ENCODE results near the gene NCK2. TPM values are rescaled to one million over a fixed set of nuclear protein-coding genes. Genes with fewer than 3 reads are reported as not detected.

NCK2 gene
- total RNA-seq, 1 experiment from 2014 or later = 89.0 TPM

- TF ChIP-seq CTCF (IDR thresholded peaks at IDR 0.05; ENCODE audit: insufficient read depth in 1 of 2, low read depth in 1 of 2, low read length in 1 of 2, severe bottlenecking in 1 of 2, unreplicated experiment in 1 of 2) = no peak
- CTCF ChIA-PET = no interaction called here
- Histone ChIP-seq H3K9me3 (no peaks in the 10 kb centered on the region), H3K27me3 (replicated peaks; ENCODE audit: control insufficient read depth, insufficient read depth, low read length) (no peaks in the 10 kb centered on the region), H3K36me3 (ENCODE audit: control insufficient read depth, insufficient read depth, low read length) (no peaks in the 10 kb centered on the region; the same call in 1 of the 2 replicates), H3K4me3 (ENCODE audit: low read depth, low read length) (no peak overlapping the region), H3K4me1 (peaks cover 24% of the 10 kb centered on the region)
- POLR2A ChIA-PET = no interaction called here
- Mint-ChIP-seq H3K9me3 (ENCODE audit: unreplicated experiment) (no peaks in the 10 kb centered on the region), H3K36me3 (ENCODE audit: insufficient read depth, unreplicated experiment) (peaks cover 58% of the 10 kb centered on the region), H3K27me3 (ENCODE audit: insufficient read depth, unreplicated experiment) (no peaks in the 10 kb centered on the region), H3K27ac (ENCODE audit: unreplicated experiment) (peak overlapping the region; percentile 43), H3K4me3 (ENCODE audit: unreplicated experiment) (no peak overlapping the region), H3K4me1 (ENCODE audit: low read depth, unreplicated experiment) (peaks cover 30% of the 10 kb centered on the region)
- no peak for DNase-seq
- intact Hi-C loops (cut with micrococcal nuclease; ENCODE audit: unreplicated experiment) = loop anchor here (5.0 kb wide), 3 partner anchors 74 to 539 kb away; no protein-coding TSS in a partner anchor
- BruUV-seq (replicated peaks) = no TSS peak
These were observed 141.3 kb downstream of the NCK2 start for GRCh38 chr2:105886029-105886454.

GRCh38 chr2:105886687-105887086 lies 142.0 kb downstream of the NCK2 start:
- intact Hi-C loops (cut with micrococcal nuclease; ENCODE audit: unreplicated experiment) = loop anchor here (5.0 kb wide), 3 partner anchors 74 to 539 kb away; no protein-coding TSS in a partner anchor
- ChIA-PET POLR2A (no interaction called here), CTCF (no interaction called here)
- BruUV-seq (replicated peaks) = no TSS peak
- Histone ChIP-seq H3K27me3 (replicated peaks; ENCODE audit: control insufficient read depth, insufficient read depth, low read length) (no peaks in the 10 kb centered on the region), H3K4me1 (peaks cover 24% of the 10 kb centered on the region), H3K36me3 (ENCODE audit: control insufficient read depth, insufficient read depth, low read length) (no peaks in the 10 kb centered on the region; the same call in 1 of the 2 replicates), H3K4me3 (ENCODE audit: low read depth, low read length) (no peak overlapping the region), H3K9me3 (no peaks in the 10 kb centered on the region)
- no peaks in the 10 kb centered on the region for H3K9me3 Mint-ChIP-seq (ENCODE audit: unreplicated experiment)
- H3K36me3 Mint-ChIP-seq (ENCODE audit: insufficient read depth, unreplicated experiment) = peaks cover 60% of the 10 kb centered on the region
- TF ChIP-seq CTCF (IDR thresholded peaks at IDR 0.05; ENCODE audit: insufficient read depth in 1 of 2, low read depth in 1 of 2, low read length in 1 of 2, severe bottlenecking in 1 of 2, unreplicated experiment in 1 of 2) = no peak
- H3K4me3 Mint-ChIP-seq (ENCODE audit: unreplicated experiment) = no peak overlapping the region
- H3K4me1 Mint-ChIP-seq (ENCODE audit: low read depth, unreplicated experiment) = peaks cover 30% of the 10 kb centered on the region
- H3K27me3 Mint-ChIP-seq (ENCODE audit: insufficient read depth, unreplicated experiment) = no peaks in the 10 kb centered on the region
- peak overlapping the region; percentile 7 for H3K27ac Mint-ChIP-seq (ENCODE audit: unreplicated experiment)
- DNase-seq = no peak

- no peaks in the 10 kb centered on the region for H3K27me3 ChIP-seq (replicated peaks; ENCODE audit: control insufficient read depth, insufficient read depth, low read length)
- H3K4me3 ChIP-seq (ENCODE audit: low read depth, low read length) = no peak overlapping the region
- H3K4me1 ChIP-seq = peaks cover 24% of the 10 kb centered on the region
- Mint-ChIP-seq H3K9me3 (ENCODE audit: unreplicated experiment) (no peaks in the 10 kb centered on the region), H3K4me1 (ENCODE audit: low read depth, unreplicated experiment) (peaks cover 30% of the 10 kb centered on the region), H3K4me3 (ENCODE audit: unreplicated experiment) (no peak overlapping the region), H3K27me3 (ENCODE audit: insufficient read depth, unreplicated experiment) (no peaks in the 10 kb centered on the region), H3K36me3 (ENCODE audit: insufficient read depth, unreplicated experiment) (peaks cover 60% of the 10 kb centered on the region), H3K27ac (ENCODE audit: unreplicated experiment) (peak overlapping the region; percentile 7)
- intact Hi-C loops (cut with micrococcal nuclease; ENCODE audit: unreplicated experiment) = loop anchor here (5.0 kb wide), 3 partner anchors 75 to 540 kb away; no protein-coding TSS in a partner anchor
- DNase-seq = no peak
- no peaks in the 10 kb centered on the region for H3K9me3 ChIP-seq
- no peak for TF ChIP-seq CTCF (IDR thresholded peaks at IDR 0.05; ENCODE audit: insufficient read depth in 1 of 2, low read depth in 1 of 2, low read length in 1 of 2, severe bottlenecking in 1 of 2, unreplicated experiment in 1 of 2)
- POLR2A ChIA-PET = no interaction called here
- no peaks in the 10 kb centered on the region; the same call in 1 of the 2 replicates for H3K36me3 ChIP-seq (ENCODE audit: control insufficient read depth, insufficient read depth, low read length)
- BruUV-seq (replicated peaks) = no TSS peak
- CTCF ChIA-PET = no interaction called here
These were observed 142.5 kb downstream of the NCK2 start for GRCh38 chr2:105887256-105887655.
